ENCODE measurements around the gene HIVEP2. TPM values are rescaled to one million over a fixed set of nuclear protein-coding genes. Genes with fewer than 3 reads are reported as not detected.

Gene HIVEP2
- total RNA-seq, 1 donor from 2014 or later, result 11.7 TPM

- DNase-seq (ENCODE audit: low spot score), result no peak
- no peak overlapping the region for H3K27ac Mint-ChIP-seq (ENCODE audit: unreplicated experiment)
These were observed 105.3 kb downstream of the HIVEP2 start for GRCh38 chr6:142839686-142840040.

GRCh38 chr6:142838821-142839685, 105.9 kb downstream of the HIVEP2 start:
- no peaks in the 10 kb centered on the region for H3K27me3 Mint-ChIP-seq (ENCODE audit: low read depth)
- H3K9me3 Mint-ChIP-seq (ENCODE audit: low read depth), result no peaks in the 10 kb centered on the region
- no peak for DNase-seq (ENCODE audit: low spot score)
- H3K27ac Mint-ChIP-seq (ENCODE audit: unreplicated experiment), result no peak overlapping the region
- TF ChIP-seq CTCF (IDR thresholded peaks at IDR 0.05), result no peak
- H3K36me3 Mint-ChIP-seq (ENCODE audit: low read depth), result peaks cover 2% of the 10 kb centered on the region
- peaks cover 25% of the 10 kb centered on the region for H3K4me1 Mint-ChIP-seq (ENCODE audit: low read depth)
- no peak overlapping the region for H3K4me3 Mint-ChIP-seq (ENCODE audit: unreplicated experiment)

More at GRCh38 chr6:142839686-142840040, 105.3 kb downstream of the HIVEP2 start:
- H3K36me3 Mint-ChIP-seq (ENCODE audit: low read depth), result peaks cover 2% of the 10 kb centered on the region
- H3K4me1 Mint-ChIP-seq (ENCODE audit: low read depth), result peaks cover 31% of the 10 kb centered on the region
- no peaks in the 10 kb centered on the region for H3K9me3 Mint-ChIP-seq (ENCODE audit: low read depth)
- no peak overlapping the region for H3K4me3 Mint-ChIP-seq (ENCODE audit: unreplicated experiment)
- no peak for TF ChIP-seq CTCF (IDR thresholded peaks at IDR 0.05)
- no peaks in the 10 kb centered on the region for H3K27me3 Mint-ChIP-seq (ENCODE audit: low read depth)

DNA sequence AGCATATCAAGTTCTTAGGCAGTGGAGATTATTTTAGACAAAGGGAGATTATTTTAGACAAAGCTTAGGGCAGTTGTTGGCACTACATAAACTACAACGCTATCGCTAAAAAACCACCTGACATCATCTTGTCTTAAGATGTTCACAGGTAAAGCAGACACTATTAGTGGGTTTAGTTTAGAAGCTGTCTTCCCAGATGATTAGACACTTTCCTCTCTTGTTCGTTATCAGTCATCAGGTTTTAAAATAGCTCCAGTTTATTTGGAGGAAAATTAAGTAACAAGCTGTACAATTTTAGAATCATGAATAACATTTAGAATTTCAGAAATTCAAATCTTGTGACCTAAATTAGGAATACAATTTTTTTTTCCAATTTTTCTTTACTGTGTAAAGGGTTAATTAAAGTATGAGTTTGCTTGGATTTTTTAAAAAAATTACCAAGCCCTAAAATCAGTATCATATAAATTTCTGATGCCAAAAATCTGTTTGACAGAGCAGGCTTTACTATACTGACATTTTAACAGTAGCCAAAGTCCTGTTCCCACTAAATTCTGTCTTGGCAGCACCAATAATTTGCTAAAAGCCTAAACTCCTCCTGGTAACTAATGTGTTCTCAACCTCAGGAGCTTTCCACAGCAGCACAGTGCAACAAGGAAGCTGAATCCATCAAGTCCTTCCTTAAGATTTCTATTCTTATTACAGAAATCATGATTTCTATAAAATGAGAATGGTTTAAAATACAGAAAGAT, 109.0 kb downstream of the HIVEP2 start:
- Mint-ChIP-seq H3K27me3 (ENCODE audit: low read depth) (no peaks in the 10 kb centered on the region), H3K4me1 (ENCODE audit: low read depth) (peaks cover 14% of the 10 kb centered on the region), H3K4me3 (ENCODE audit: unreplicated experiment) (no peak overlapping the region), H3K27ac (ENCODE audit: unreplicated experiment) (no peak overlapping the region), H3K9me3 (ENCODE audit: low read depth) (no peaks in the 10 kb centered on the region), H3K36me3 (ENCODE audit: low read depth) (peaks cover 2% of the 10 kb centered on the region)
- no peak for TF ChIP-seq CTCF (IDR thresholded peaks at IDR 0.05)
- no peak for DNase-seq (ENCODE audit: low spot score)

DNA sequence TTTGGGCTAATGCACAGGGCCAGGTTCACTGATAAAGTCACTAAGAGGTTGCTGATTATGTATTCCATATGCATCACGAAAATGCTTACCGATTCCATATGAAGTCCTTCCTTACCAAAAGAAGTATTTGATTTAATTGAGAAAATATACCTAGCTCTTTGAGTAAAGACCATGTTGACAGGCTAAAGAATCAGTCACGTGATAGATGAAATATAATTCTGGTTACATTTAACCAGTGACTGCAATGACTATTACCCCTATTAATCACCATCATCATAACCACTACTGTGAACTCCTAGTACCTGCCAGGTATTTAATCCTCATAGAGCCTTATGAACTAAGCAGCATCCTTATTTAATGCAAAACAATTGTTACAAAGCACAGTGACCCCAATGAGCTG, 110.1 kb downstream of the HIVEP2 start:
- no peaks in the 10 kb centered on the region for H3K27me3 Mint-ChIP-seq (ENCODE audit: low read depth)
- peaks cover 2% of the 10 kb centered on the region for H3K36me3 Mint-ChIP-seq (ENCODE audit: low read depth)
- TF ChIP-seq CTCF (IDR thresholded peaks at IDR 0.05), result no peak
- DNase-seq (ENCODE audit: low spot score), result no peak
- no peaks in the 10 kb centered on the region for H3K9me3 Mint-ChIP-seq (ENCODE audit: low read depth)
- H3K4me1 Mint-ChIP-seq (ENCODE audit: low read depth), result peaks cover 24% of the 10 kb centered on the region
- H3K4me3 Mint-ChIP-seq (ENCODE audit: unreplicated experiment), result no peak overlapping the region
- H3K27ac Mint-ChIP-seq (ENCODE audit: unreplicated experiment), result no peak overlapping the region

- no peak for DNase-seq (ENCODE audit: low spot score)
- Mint-ChIP-seq H3K4me1 (ENCODE audit: low read depth) (peaks cover 29% of the 10 kb centered on the region), H3K27me3 (ENCODE audit: low read depth) (no peaks in the 10 kb centered on the region), H3K36me3 (ENCODE audit: low read depth) (peaks cover 2% of the 10 kb centered on the region), H3K27ac (ENCODE audit: unreplicated experiment) (no peak overlapping the region), H3K9me3 (ENCODE audit: low read depth) (no peaks in the 10 kb centered on the region), H3K4me3 (ENCODE audit: unreplicated experiment) (no peak overlapping the region)
- no peak for TF ChIP-seq CTCF (IDR thresholded peaks at IDR 0.05)
These were observed 111.2 kb downstream of the HIVEP2 start for GRCh38 chr6:142833798-142834197.

All from chondrocyte (in vitro differentiated cells).